Body of pancreas (tissue), 4 donors: ENCODE data around the gene OR10V1. TPM values are rescaled to one million over a fixed set of nuclear protein-coding genes. Genes with fewer than 3 reads are reported as not detected.

Experiments
- ATAC-seq: fragments of 150-250 bp; one replicate; pipeline ENCODE4 v1.9.1; 2016
- DNase-seq, 4 donors: peaks; one replicate each; pipeline ENCODE4 v3.0.0-alpha.2; 2019
- H3K27ac ChIP-seq, 4 donors: fragments of 200-600 bp; sonication (generic); 1 replicate in 3 of 4; 2 replicates in 1 of 4; pipeline versions ENCODE4 v1.5.1 to v1.6.1; 2016 to 2019; ENCODE audit warnings: mild to moderate bottlenecking in 1 of 4, mixed read lengths in 1 of 4, moderate library complexity in 1 of 4
- H3K27me3 ChIP-seq, 2 donors: fragments of 200-600 bp; sonication (generic); one replicate each; pipeline ENCODE4 v1.6.0; 2016; ENCODE audit warnings: mild to moderate bottlenecking in 1 of 2
- H3K36me3 ChIP-seq, 2 donors: fragments of 200-600 bp; sonication (generic); replicated peaks in 1 of 2; 2 replicates each; pipeline ENCODE4 v1.5.1; 2016; ENCODE audit warnings: low read depth in 2 of 2; ENCODE audit not compliant: insufficient read depth in 1 of 2
- H3K4me1 ChIP-seq: fragments of 200-600 bp; sonication (generic); one replicate; pipeline ENCODE4 v1.6.0; 2016
- H3K4me3 ChIP-seq, 2 donors: fragments of 200-600 bp; sonication (generic); 1 replicate in 1 of 2; 2 replicates in 1 of 2; pipeline ENCODE4 v1.5.1; 2016 to 2019
- H3K9me3 ChIP-seq, 3 donors: fragments of 200-600 bp; sonication (generic); 1 replicate in 2 of 3; 2 replicates in 1 of 3; pipeline ENCODE4 v1.5.1; 2016
- POLR2A ChIP-seq, 3 donors: fragments of 450-650 bp; IDR thresholded peaks; one replicate each; pipeline ENCODE4 v1.6.1; 2016; ENCODE audit warnings: antibody characterized with exemption in 3 of 3, mild to moderate bottlenecking in 2 of 3
- WGBS, 2 donors: methylation state at CpG; one replicate each; pipeline ENCODE4 v1.1.5; 2017; 5-methylcytosine and 5-hydroxymethylcytosine counted together
- intact Hi-C: fragments of 100-400 bp; cut with DNase I; formaldehyde crosslinking; loops from one replicate; pipeline ENCODE4 v1.15.1; 2023
- total RNA-seq, 2 donors: library from RNA; depleted of rRNA; stranded (reverse); fragments of >200 nt; gene quantifications; one replicate each; pipeline ENCODE4 v1.1.0, GENCODE V29; 2016
- TF ChIP-seq, protein P1 (sequence below), 7 experiments: fragments of 450-650 bp in 4 of 7; fragments of 200-600 bp in 3 of 7; sonication (generic) in 3 of 7; IDR thresholded peaks; one replicate each; pipeline ENCODE4 v1.5.1; 2016 to 2019; ENCODE audit warnings: antibody characterized with exemption in 7 of 7

OR10V1 gene
- total RNA-seq, 2 donors from 2014 or later, result not detected

DNA sequence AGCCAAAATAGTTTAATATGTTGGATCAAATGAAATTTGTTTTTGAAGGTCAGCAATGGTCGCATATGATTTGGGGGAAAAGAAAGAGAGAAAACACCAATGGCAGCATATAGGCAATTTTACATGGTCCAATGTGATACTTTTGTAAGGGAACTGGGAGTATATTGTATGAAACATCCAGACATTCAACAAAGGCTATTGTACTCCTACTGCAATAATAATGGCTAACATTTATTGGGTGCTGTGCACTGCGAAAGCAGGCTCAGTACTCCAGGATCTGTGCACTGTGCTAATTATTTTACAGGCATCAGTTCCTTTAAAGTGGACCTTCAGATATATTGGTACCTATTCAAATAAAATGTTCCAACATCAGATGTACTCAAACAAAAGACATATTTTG lies 5.9 kb upstream of the OR10V1 start:
- Histone ChIP-seq H3K4me1 (no peaks in the 10 kb centered on the region), H3K9me3 (no peaks in the 10 kb centered on the region), H3K36me3 (no peaks in the 10 kb centered on the region), H3K4me3 (no peak overlapping the region), H3K27me3 (no peaks in the 10 kb centered on the region), H3K27ac (no peak overlapping the region)
- TF ChIP-seq, protein P1, sequence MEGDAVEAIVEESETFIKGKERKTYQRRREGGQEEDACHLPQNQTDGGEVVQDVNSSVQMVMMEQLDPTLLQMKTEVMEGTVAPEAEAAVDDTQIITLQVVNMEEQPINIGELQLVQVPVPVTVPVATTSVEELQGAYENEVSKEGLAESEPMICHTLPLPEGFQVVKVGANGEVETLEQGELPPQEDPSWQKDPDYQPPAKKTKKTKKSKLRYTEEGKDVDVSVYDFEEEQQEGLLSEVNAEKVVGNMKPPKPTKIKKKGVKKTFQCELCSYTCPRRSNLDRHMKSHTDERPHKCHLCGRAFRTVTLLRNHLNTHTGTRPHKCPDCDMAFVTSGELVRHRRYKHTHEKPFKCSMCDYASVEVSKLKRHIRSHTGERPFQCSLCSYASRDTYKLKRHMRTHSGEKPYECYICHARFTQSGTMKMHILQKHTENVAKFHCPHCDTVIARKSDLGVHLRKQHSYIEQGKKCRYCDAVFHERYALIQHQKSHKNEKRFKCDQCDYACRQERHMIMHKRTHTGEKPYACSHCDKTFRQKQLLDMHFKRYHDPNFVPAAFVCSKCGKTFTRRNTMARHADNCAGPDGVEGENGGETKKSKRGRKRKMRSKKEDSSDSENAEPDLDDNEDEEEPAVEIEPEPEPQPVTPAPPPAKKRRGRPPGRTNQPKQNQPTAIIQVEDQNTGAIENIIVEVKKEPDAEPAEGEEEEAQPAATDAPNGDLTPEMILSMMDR (IDR thresholded peaks at IDR 0.05), result no peak
- no peak for TF ChIP-seq POLR2A (IDR thresholded peaks at IDR 0.05)
- intact Hi-C loops, result no loop called here
- ATAC-seq, result no peak
- no peak for DNase-seq
- WGBS, 2 donors, result 63 to 89% methylated on average over 2 of the region's 2 CpGs

- no peaks in the 10 kb centered on the region for H3K27me3 ChIP-seq
- no peak for DNase-seq
- no peak for ATAC-seq
- H3K4me1 ChIP-seq, result no peaks in the 10 kb centered on the region
- WGBS, 2 donors, result 56 to 71% methylated on average over 3 of the region's 3 CpGs
- no peak overlapping the region for H3K4me3 ChIP-seq
- H3K36me3 ChIP-seq, result no peaks in the 10 kb centered on the region
- no peak for TF ChIP-seq POLR2A (IDR thresholded peaks at IDR 0.05)
- TF ChIP-seq, protein P1 (IDR thresholded peaks at IDR 0.05), result no peak
- intact Hi-C loops, result no loop called here
- H3K9me3 ChIP-seq, result no peaks in the 10 kb centered on the region
- H3K27ac ChIP-seq, result no peak overlapping the region
Observed at GRCh38 chr11:59716051-59716450, 2.4 kb upstream of the OR10V1 start.

GRCh38 chr11:59710136-59710847 lies 3.4 kb downstream of the OR10V1 start:
- Histone ChIP-seq H3K27me3 (no peaks in the 10 kb centered on the region), H3K9me3 (no peaks in the 10 kb centered on the region), H3K4me1 (no peaks in the 10 kb centered on the region), H3K4me3 (no peak overlapping the region), H3K36me3 (no peaks in the 10 kb centered on the region), H3K27ac (no peak overlapping the region)
- TF ChIP-seq, protein P1 (IDR thresholded peaks at IDR 0.05), result no peak
- no peak for TF ChIP-seq POLR2A (IDR thresholded peaks at IDR 0.05)
- 25 to 30% methylated on average over 3 of the region's 3 CpGs for WGBS, 2 donors
- intact Hi-C loops, result no loop called here
- DNase-seq (no peak), ATAC-seq (no peak)

DNA sequence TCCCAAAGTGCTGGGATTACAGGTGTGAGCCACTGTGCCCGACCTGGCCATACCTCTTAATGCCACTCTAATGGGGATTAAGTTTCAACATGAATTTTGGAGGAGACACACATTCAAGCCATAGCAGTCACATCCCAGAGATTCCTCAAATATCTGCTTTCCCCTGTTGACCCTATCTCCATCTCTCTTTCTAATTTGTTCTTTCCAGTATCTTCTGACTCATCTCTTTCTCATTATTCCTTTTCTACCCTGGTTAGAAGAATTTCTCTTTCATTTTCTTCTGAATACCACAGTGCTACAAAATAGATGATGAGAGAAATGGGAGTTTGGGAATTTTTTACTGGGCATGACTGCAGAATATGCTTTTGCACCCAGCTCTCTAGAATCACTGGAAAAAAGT lies 5.1 kb downstream of the OR10V1 start:
- intact Hi-C loops, result no loop called here
- ATAC-seq, result no peak
- Histone ChIP-seq H3K9me3 (no peaks in the 10 kb centered on the region), H3K4me3 (no peak overlapping the region), H3K4me1 (no peaks in the 10 kb centered on the region), H3K36me3 (no peaks in the 10 kb centered on the region), H3K27ac (no peak overlapping the region), H3K27me3 (no peaks in the 10 kb centered on the region)
- WGBS, 2 donors, result 56 to 61% methylated on average over 1 of the region's 1 CpG
- TF ChIP-seq POLR2A (IDR thresholded peaks at IDR 0.05), result no peak
- TF ChIP-seq, protein P1 (IDR thresholded peaks at IDR 0.05), result no peak
- no peak for DNase-seq

DNA sequence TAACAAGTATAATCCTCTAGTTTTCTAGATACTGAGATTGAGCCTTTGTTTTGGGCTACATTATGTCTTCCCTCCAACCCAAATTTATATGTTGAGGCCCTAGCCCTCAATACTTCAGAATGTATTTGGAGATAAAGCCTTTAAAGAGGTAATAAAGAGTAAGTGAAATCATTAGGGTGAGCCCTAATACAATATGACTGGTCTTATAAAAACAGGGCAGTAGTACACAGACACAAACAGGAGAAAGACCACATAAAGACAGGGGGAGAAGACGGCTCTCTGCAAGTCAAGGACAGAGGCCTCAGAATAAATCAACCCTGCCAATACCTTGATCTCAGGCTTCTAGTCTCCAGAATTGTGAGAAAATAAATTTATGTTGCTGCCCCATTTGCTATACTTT lies 6.3 kb downstream of the OR10V1 start:
- DNase-seq (no peak), ATAC-seq (no peak)
- H3K9me3 ChIP-seq, result no peaks in the 10 kb centered on the region
- H3K27me3 ChIP-seq, result no peaks in the 10 kb centered on the region
- no peak for TF ChIP-seq POLR2A (IDR thresholded peaks at IDR 0.05)
- TF ChIP-seq, protein P1 (IDR thresholded peaks at IDR 0.05), result no peak
- H3K36me3 ChIP-seq, result no peaks in the 10 kb centered on the region
- 74 to 89% methylated on average over 1 of the region's 1 CpG for WGBS, 2 donors
- intact Hi-C loops, result no loop called here
- H3K27ac ChIP-seq, result no peak overlapping the region
- H3K4me1 ChIP-seq, result no peaks in the 10 kb centered on the region
- H3K4me3 ChIP-seq, result no peak overlapping the region
